ENCODE data around the gene PGBD1.
"Not testable (repeated sequence)": the region's sequence is repeated elsewhere in the genome, so short reads cannot be mapped to it uniquely, and the experiment has no call there.

Gene PGBD1

GRCh38 chr6:28315628-28316027 lies 34.3 kb downstream of the PGBD1 start:
- H3K4me3 ChIP-seq (ENCODE audit: low read depth, low read length), result no peak overlapping the region
- DNase-seq (ENCODE audit: low read depth, low spot score), result no peak
- TF ChIP-seq CTCF (IDR thresholded peaks at IDR 0.05; ENCODE audit: low read depth, low read length), result no peak
- in situ Hi-C loops (cut with HindIII; ENCODE audit: low sequenced_read_pairs), result no loop called here

- DNase-seq (ENCODE audit: low read depth, low spot score); H3K4me3 ChIP-seq (ENCODE audit: low read depth, low read length); in situ Hi-C loops (cut with HindIII; ENCODE audit: low sequenced_read_pairs): not testable (repeated sequence)
Measured at GRCh38 chr6:28317866-28318265, 36.5 kb downstream of the PGBD1 start.

GRCh38 chr6:28322661-28323060 lies 41.3 kb downstream of the PGBD1 start:
- no peak overlapping the region for H3K4me3 ChIP-seq (ENCODE audit: low read depth, low read length)
- in situ Hi-C loops (cut with HindIII; ENCODE audit: low sequenced_read_pairs), result no loop called here
- TF ChIP-seq CTCF (IDR thresholded peaks at IDR 0.05; ENCODE audit: low read depth, low read length), result no peak
- DNase-seq (ENCODE audit: low read depth, low spot score), result no peak

GRCh38 chr6:28323813-28324424 lies 42.5 kb downstream of the PGBD1 start:
- DNase-seq (ENCODE audit: low read depth, low spot score), result no peak
- TF ChIP-seq CTCF (IDR thresholded peaks at IDR 0.05; ENCODE audit: low read depth, low read length), result no peak
- H3K4me3 ChIP-seq (ENCODE audit: low read depth, low read length), result no peak overlapping the region
- in situ Hi-C loops (cut with HindIII; ENCODE audit: low sequenced_read_pairs), result no loop called here

- no peak for DNase-seq (ENCODE audit: low read depth, low spot score)
- H3K4me3 ChIP-seq (ENCODE audit: low read depth, low read length), result no peak overlapping the region
- in situ Hi-C loops (cut with HindIII; ENCODE audit: low sequenced_read_pairs), result no loop called here
- TF ChIP-seq CTCF (IDR thresholded peaks at IDR 0.05; ENCODE audit: low read depth, low read length), result no peak
Measured at GRCh38 chr6:28326371-28326948, 45.1 kb downstream of the PGBD1 start.

- H3K4me3 ChIP-seq (ENCODE audit: low read depth, low read length), result no peak overlapping the region
- TF ChIP-seq CTCF (IDR thresholded peaks at IDR 0.05; ENCODE audit: low read depth, low read length), result no peak
- DNase-seq (ENCODE audit: low read depth, low spot score), result no peak
- in situ Hi-C loops (cut with HindIII; ENCODE audit: low sequenced_read_pairs), result no loop called here
Measured at GRCh38 chr6:28330041-28330440, 48.7 kb downstream of the PGBD1 start.

- H3K4me3 ChIP-seq (ENCODE audit: low read depth, low read length), result no peak overlapping the region
- DNase-seq (ENCODE audit: low read depth, low spot score), result no peak
- no peak for TF ChIP-seq CTCF (IDR thresholded peaks at IDR 0.05; ENCODE audit: low read depth, low read length)
- in situ Hi-C loops (cut with HindIII; ENCODE audit: low sequenced_read_pairs), result no loop called here
Measured at GRCh38 chr6:28333047-28333446, 51.7 kb downstream of the PGBD1 start.
